Measurements from ENCODE around the gene EXOC6. TPM values are rescaled to one million over a fixed set of nuclear protein-coding genes. Genes with fewer than 3 reads are reported as not detected.

Gene EXOC6
- total and polyA plus RNA-seq, 2 of the 13 experiments (the other 11 are each of a cell fraction or from before 2014, with no cell fraction given), result 22.2 to 29.2 TPM

DNA sequence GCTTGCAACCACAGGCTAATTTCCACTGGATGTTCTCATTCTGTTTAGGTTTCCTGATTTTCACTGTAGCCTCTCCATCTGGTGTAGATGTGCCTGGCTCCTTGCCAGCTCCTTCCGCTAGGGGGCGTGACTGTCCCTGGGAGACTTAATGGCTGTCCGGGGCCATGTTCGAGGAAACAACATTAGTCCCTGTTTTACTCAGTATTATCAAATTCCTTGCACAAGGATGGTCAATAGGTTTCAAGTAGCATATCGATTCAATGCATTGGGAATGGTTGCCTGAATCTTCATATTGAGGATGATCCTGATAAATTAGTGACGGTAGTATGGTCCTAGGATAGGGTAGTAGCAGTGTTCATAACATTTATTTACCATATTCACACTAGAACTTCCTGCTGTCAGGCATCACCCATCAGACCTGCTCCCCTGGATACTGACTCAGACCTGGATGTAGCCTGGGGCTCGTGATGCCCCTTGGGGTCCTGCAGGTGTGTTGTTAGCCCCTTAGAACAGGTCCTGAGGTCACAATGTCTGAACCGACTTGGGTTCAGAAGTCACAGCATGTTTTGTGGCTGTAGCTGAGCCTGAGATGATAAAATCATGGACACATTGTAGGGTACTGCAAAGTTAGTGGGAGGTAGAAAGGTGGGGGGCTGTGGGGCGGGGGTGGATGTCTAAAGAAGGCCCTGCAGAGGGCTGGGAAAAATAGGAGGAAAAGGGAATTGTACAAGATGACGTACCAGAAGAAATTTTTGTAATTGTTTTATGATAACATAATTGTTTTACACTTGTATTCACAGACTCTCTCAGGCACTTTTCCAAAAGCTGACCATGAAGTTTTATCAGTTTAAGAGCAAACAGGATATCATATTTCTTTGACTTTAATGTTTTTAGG, 8.9 kb upstream of the EXOC6 start (continued):
- TF ChIP-seq, protein P1, sequence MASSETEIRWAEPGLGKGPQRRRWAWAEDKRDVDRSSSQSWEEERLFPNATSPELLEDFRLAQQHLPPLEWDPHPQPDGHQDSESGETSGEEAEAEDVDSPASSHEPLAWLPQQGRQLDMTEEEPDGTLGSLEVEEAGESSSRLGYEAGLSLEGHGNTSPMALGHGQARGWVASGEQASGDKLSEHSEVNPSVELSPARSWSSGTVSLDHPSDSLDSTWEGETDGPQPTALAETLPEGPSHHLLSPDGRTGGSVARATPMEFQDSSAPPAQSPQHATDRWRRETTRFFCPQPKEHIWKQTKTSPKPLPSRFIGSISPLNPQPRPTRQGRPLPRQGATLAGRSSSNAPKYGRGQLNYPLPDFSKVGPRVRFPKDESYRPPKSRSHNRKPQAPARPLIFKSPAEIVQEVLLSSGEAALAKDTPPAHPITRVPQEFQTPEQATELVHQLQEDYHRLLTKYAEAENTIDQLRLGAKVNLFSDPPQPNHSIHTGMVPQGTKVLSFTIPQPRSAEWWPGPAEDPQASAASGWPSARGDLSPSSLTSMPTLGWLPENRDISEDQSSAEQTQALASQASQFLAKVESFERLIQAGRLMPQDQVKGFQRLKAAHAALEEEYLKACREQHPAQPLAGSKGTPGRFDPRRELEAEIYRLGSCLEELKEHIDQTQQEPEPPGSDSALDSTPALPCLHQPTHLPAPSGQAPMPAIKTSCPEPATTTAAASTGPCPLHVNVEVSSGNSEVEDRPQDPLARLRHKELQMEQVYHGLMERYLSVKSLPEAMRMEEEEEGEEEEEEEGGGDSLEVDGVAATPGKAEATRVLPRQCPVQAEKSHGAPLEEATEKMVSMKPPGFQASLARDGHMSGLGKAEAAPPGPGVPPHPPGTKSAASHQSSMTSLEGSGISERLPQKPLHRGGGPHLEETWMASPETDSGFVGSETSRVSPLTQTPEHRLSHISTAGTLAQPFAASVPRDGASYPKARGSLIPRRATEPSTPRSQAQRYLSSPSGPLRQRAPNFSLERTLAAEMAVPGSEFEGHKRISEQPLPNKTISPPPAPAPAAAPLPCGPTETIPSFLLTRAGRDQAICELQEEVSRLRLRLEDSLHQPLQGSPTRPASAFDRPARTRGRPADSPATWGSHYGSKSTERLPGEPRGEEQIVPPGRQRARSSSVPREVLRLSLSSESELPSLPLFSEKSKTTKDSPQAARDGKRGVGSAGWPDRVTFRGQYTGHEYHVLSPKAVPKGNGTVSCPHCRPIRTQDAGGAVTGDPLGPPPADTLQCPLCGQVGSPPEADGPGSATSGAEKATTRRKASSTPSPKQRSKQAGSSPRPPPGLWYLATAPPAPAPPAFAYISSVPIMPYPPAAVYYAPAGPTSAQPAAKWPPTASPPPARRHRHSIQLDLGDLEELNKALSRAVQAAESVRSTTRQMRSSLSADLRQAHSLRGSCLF (CRISPR knock-in tag; IDR thresholded peaks at IDR 0.05; ENCODE audit: borderline replicate concordance), result no peak

DNA sequence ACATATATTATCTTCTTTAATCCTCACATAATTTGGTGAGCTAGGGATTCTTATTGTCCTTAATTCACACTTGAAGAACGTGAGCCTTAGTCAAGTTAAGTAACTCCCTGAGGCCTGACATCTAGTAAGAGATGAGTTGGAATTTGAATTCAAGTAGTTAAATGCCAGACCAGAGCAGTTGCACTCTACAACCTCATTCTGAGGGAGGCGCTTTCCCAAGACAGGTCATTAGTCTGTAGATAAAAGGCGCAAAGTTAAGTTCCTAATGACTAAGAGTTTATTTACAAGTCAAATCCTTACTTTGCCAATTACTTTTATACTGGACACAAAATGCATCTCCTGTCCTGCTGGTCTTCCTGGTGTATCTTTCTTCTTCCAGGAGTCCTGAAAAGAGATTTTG, 3.6 kb upstream of the EXOC6 start:
- ChIA-PET CTCF (ENCODE audit: low intra/inter-chr PET ratio, low total read pairs) (interaction anchor here (0.6 kb wide), 1 partner anchor 17 kb away, joined by 3 read pairs; no protein-coding TSS in a partner anchor), POLR2A (no interaction called here)
- no peak for ATAC-seq
- no peaks in the 10 kb centered on the region for H4K20me1 ChIP-seq (ENCODE audit: insufficient read depth, low read length)
- no peak overlapping the region for H2AFZ ChIP-seq (ENCODE audit: low read length)
- H3K9me3 ChIP-seq (ENCODE audit: low read length), result no peaks in the 10 kb centered on the region
- intact Hi-C loops (cut with micrococcal nuclease; ENCODE audit: unreplicated experiment), result loop anchor here (5.0 kb wide), 1 partner anchor 252 kb away; the partner anchor contains the start of gene KIF11
- no peak overlapping the region for H3K27ac ChIP-seq (ENCODE audit: extremely low read length, insufficient read depth, low read length)
- no peaks in the 10 kb centered on the region for H3K36me3 ChIP-seq (replicated peaks in 1 of 2; ENCODE audit: control insufficient read depth in 1 of 2, insufficient read depth in 2 of 2, low read length in 2 of 2)
- H3K27me3 ChIP-seq (ENCODE audit: control insufficient read depth in 1 of 2, insufficient read depth in 2 of 2, low read length in 2 of 2), result no peaks in the 10 kb centered on the region; a peak in 1 of 5 replicates
- no peak overlapping the region for H3K9ac ChIP-seq (ENCODE audit: insufficient read depth, low read depth, low read length)
- FAIRE-seq, result no peak
- in situ Hi-C loops (cut with HindIII; ENCODE audit: extremely low pct_ligation_motif_present, low pct_unique_long_range_greater_than_20kb), result no loop called here
- no peak overlapping the region for H3K4me2 ChIP-seq (ENCODE audit: low read depth, low read length)
- no TSS peak for BruUV-seq (replicated peaks)
- peaks cover 7% of the 10 kb centered on the region for H3K79me2 ChIP-seq (ENCODE audit: insufficient read depth, low read length)
- no peak for DNase-seq (ENCODE audit: low spot score)
- H3K4me3 ChIP-seq (replicated peaks in 1 of 3; ENCODE audit: insufficient read depth in 1 of 3, low read depth in 2 of 3, low read length in 3 of 3), result no peak overlapping the region
- WGBS (ENCODE audit: low lambda C conversion rate), result 32% methylated on average over 3 of the region's 3 CpGs
- peaks cover 41% of the 10 kb centered on the region for H3K4me1 ChIP-seq (ENCODE audit: insufficient read depth, low read length)
- TF ChIP-seq DNMT3B (CRISPR knock-in tag; conservative IDR thresholded peaks at IDR 0.05) (no peak), LCORL (IDR thresholded peaks at IDR 0.05) (no peak), LCORL (CRISPR knock-in tag; IDR thresholded peaks at IDR 0.05) (no peak), NCOA1 (CRISPR knock-in tag; IDR thresholded peaks at IDR 0.05) (no peak), U2AF1 (optimal IDR thresholded peaks at IDR 0.05; ENCODE audit: low read depth, low read length) (no peak), AHR (CRISPR knock-in tag; IDR thresholded peaks at IDR 0.05) (no peak), SCMH1 (CRISPR knock-in tag; IDR thresholded peaks at IDR 0.05; ENCODE audit: borderline replicate concordance) (no peak), ZNF589 (CRISPR knock-in tag; conservative IDR thresholded peaks at IDR 0.05) (no peak), RBM39 (IDR thresholded peaks at IDR 0.05; ENCODE audit: low read depth, low read length, poor library complexity, severe bottlenecking) (no peak), GFI1 (CRISPR knock-in tag; IDR thresholded peaks at IDR 0.05; ENCODE audit: borderline replicate concordance) (no peak), TBX2 (CRISPR knock-in tag; IDR thresholded peaks at IDR 0.05; ENCODE audit: borderline replicate concordance) (no peak), MTF1 (CRISPR knock-in tag; IDR thresholded peaks at IDR 0.05) (no peak)
- TF ChIP-seq, protein P2, sequence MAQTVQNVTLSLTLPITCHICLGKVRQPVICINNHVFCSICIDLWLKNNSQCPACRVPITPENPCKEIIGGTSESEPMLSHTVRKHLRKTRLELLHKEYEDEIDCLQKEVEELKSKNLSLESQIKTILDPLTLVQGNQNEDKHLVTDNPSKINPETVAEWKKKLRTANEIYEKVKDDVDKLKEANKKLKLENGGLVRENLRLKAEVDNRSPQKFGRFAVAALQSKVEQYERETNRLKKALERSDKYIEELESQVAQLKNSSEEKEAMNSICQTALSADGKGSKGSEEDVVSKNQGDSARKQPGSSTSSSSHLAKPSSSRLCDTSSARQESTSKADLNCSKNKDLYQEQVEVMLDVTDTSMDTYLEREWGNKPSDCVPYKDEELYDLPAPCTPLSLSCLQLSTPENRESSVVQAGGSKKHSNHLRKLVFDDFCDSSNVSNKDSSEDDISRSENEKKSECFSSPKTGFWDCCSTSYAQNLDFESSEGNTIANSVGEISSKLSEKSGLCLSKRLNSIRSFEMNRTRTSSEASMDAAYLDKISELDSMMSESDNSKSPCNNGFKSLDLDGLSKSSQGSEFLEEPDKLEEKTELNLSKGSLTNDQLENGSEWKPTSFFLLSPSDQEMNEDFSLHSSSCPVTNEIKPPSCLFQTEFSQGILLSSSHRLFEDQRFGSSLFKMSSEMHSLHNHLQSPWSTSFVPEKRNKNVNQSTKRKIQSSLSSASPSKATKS (CRISPR knock-in tag; IDR thresholded peaks at IDR 0.05), result no peak
- TF ChIP-seq, protein P3, sequence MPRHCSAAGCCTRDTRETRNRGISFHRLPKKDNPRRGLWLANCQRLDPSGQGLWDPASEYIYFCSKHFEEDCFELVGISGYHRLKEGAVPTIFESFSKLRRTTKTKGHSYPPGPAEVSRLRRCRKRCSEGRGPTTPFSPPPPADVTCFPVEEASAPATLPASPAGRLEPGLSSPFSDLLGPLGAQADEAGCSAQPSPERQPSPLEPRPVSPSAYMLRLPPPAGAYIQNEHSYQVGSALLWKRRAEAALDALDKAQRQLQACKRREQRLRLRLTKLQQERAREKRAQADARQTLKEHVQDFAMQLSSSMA (CRISPR knock-in tag; IDR thresholded peaks at IDR 0.05), result no peak
